DMS79 treated with DMSO at 0.1 percent for 48 hours (cell line): ENCODE measurements around the gene JAG2.

Source experiments
- DNase-seq: peaks from one replicate; lab custom pipeline; 2025; lab: John Stamatoyannopoulos, UW

JAG2 gene

DNA sequence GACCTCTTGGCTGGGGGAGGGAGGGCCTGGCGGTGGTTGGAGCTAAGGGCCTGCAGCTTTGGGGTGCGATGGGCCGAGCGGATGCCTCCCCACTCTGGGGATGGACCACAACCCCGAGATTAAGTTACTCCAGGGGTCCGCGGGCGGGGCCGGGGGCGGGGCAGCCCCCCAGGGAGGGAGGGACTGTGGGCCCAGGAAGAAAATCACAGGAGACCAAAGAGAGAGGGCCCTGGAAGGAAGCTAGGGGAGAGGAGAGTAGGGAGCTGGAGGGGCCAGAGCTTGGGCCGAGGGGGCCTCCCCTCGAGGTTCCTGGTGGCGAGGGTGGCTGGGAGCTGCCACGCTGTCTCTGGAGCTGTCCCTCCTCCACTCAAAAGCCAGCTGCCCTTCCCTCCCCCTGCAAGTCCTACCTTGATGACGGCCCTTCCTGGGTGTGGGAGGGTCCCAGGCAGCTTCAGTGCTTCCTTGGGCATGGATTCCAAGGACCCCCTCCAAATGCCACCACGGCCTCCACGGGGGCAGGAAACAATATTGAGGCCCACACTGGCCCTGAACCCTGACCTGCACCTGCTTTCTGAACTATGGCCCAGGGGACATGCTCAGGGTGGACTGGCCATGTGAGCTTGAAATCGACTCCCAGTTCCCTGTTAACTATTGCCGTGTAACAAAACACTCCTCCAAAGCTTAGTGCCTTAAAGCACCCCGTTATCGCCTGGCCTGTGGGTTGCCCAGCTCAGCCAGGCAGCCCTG, 13.1 kb upstream of the JAG2 start:
- no peak for DNase-seq

DNA sequence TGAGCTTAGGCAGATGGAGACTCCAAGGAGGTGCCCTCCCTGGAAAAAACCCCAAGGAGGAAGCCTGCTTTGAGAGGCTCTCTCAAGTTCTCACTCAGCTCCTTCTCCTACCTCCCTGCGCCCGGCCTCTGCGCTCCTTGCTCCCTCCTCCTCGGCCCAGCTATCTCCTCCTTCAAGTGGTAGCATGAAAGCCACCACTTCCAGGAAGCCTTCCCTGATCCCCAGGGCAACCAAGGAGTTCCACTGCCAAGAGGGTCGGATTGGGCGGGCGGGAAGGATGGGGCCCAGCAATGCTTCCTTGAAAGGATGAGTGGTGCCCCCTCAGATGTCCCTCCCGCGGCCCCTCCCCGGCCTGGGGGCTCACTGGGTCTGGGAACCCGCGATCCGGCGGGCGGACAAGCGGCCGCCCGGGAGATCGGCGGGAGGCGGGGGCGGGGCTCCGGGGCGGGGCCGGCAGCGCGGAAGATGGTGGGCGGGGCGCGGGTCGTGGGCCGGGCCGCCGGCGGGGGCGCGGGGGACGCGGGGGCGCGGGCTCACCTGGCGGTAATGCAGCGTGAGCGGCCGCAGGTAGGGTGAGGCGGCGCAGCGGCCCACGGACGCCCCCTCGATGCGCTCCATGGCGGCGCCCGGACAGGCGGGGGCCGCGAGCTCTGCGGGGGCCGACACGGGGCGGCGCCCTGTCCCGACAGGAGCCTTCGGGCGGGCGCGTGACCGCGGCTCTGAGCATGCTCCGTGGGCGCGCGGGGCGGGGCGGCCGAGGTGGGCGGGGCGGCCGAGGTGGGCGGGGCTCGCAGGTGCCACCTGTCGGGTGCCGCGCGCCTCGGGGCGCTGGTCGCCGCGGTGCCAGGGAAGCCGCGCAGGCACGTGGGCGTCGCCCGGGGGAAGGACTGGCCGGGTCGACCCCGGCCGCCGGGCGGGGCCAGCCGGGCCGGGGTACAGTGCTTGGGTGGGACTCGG, 12.3 kb upstream of the JAG2 start, which contains the start of gene NUDT14:
NUDT14 (minus strand) TSS at position 721 of the 957 bp plus-strand sequence; CDS start at position 618, 103 bp downstream.
- DNase-seq, result peak; percentile 80

DNA sequence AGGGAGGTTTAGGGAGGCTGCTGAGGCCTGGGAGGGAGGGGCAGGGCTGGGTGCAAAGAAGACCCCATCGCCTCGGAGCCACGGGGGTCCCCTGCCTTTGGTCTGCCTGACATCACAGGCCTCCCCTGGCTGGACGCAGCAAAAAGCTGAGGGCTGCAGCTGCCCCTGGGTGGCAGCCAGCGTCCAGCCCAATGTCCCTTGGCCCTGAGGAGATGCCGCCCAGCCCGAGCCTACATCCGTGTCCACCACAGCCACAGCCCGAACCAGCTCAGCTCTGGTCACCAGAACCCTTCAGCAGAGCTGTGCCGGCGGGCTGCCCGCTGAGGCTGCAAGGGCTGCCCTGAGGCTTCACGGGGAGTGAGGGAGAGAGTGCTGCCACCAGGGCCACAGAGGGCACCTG, 10.6 kb upstream of the JAG2 start:
- no peak for DNase-seq

DNA sequence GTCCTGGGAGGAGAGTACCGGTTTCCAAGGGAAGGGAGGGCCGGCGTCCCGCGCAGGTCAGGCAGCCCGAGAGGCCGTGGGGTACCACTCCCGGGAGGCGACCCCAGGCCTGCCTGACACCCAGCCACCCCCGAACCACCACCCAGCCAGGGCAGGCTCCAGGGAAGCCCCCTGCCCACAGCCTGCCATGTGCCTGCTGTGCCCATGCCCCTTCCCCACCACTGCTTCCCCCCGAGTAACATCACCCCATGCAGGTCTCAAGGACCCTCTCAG, 10.2 kb upstream of the JAG2 start:
- no peak for DNase-seq

DNA sequence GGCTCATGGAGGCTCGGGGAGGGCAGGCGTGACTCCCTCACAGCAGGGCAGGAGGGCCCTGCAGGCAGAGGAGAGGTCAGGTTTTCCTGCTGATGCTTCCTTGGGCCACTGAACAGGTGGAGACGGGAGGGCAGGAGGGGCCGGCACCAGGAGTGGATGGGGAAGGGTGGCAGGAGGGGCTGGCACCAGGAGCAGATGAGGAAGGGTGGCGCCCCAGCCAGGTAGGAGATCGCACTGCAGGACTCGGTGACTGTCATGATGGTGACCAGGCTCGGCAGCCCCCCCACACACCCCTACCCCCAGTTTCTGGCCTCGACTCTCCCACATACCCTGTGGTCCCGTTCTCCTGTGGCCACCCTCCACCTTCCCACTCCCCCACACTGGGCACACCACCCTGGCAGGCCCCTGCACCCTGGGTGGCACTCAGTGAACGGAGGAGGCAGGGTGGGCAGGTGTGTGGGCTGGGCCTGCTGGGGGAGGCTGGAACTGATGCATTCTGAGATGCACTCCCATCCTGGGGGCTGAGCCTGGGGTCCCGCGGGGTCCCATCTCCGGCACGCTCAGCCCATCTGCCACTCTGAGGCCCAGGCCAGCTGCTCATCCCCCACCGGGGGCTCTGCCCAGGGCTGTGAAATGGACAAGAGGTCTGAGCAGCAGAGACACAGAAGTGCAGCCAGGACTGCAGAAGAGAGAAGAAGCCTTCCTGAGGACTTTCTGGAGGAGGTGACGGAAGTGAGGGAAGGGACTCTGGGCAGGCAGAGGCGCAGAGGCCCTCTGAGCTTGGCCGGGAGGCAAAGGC, 9.7 kb upstream of the JAG2 start:
- DNase-seq, result no peak

DNA sequence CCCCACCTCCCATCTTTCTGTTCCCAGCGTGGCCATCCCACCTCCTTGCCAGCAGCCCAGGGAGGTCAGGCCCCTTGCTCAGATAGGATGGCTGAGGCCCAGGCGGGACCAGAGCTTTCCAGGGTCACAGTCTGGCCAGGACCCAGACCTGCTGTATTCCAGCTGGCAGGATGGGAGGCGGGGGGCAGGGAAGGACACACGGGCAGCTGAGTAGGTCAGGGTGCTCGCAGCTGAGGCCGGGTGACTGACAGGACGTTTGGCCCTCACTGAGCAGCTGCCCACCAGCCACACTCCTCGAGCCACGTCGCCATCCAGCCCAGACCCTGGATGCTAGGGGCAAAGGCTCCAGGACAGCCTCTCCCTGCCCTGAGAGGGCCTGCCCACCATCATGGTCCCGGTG, 8.5 kb upstream of the JAG2 start:
- no peak for DNase-seq

DNA sequence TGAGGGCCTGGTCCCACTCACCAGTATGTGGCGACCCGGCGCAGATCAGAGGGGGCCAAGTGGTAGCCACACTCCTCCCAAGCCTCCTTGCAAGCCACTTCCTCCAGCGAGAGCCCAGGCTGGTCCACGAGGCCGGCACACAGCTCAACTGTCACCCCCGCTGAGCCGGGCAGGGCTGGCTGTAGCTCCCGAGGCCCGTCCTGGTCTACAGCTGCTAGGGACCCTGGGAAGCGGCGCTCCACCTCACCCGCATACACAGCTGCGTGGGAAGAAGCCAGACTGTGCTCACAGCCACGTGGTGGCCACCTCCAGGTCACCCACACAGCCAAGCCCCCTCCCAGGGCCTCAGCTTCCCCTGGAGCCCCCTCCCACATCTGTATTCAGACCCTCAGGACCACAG, 7.9 kb upstream of the JAG2 start:
- DNase-seq, result no peak

DNA sequence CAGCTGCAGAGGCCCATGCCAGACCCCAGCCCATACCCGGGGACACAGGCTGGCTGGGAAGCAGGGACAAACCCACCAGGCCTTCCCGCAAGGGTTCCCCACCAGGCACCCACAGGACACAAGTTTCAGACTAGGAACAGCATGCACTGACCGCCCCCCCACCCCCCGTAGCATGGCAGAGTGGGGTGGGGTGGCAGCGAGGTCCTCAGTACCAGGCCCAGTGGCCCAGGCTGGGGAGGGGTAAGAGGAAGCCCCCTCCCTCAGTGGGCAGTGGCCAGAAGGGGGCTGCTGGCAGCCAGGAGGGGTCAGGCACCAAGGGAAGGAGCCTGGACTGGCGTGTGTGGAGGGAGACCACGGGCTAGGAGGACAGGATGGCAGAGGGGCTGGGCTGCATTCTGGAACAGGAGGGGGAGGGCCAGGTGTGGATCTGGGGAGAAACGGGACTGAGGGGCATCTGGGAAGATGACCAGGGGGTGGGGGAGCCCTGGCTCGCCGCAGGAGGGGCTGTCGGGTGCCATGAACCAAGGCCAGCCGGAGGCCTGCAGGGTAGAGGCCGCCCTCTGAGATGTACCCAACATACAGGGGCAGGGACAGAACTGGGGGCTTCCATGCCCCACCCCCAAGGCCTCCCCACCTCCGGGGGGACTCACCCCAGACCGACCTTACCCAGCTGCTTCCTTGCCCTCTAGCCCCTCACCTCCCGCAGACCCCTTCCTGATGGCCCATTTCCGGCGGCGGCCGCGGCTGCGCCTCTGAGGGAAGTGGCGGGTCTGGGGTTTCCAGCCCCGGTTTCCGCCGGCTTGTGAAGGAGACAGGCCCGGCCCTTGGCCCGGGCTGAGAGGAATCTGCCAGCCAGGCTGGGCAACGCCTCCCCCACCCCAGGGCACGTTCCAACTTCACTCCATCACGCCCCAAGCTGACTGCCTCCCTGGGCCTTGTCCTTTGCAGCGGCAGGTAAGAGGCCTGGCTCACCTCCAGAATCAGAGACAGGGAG, 5.6 kb upstream of the JAG2 start:
- DNase-seq, result no peak

DNA sequence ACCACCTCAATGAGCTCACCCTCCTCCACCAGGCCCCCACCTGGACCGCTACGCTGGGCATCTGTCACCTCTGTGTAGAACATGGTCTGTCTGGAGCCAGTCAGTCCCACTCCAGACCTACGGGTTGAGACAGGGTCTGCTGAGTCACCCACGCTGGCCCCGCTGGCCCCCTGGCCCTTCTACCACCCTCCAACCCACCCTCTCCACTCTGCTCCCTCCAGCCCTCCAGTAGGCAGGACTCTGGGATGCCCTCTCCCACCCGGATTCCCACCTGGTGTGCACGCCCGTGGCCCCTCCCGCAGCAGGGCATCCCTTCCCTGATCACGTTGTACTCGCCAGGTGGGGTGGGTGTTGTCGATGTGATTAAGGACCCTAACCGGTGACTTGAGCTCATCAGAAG, 4.6 kb upstream of the JAG2 start:
- no peak for DNase-seq

DNA sequence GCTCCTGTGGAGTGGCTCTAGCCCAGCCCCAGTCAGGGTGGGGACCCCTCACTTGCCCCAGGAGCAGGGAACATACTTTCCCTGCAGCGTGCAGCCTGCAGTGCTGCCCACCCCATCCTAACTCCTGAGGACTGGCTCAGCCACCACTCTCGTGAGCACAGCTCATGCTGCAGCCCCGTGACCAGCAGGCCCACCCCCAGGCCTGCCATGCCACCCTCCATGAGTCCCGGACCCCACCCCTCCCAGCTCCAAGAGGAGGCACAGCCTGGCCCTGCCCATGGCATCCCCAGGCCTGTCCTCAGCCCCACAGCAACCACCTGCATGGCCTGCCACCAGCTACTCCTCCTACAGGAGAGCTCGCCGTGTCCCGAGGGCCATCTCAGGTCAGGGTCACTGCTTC, 3.9 kb upstream of the JAG2 start:
- no peak for DNase-seq

DNA sequence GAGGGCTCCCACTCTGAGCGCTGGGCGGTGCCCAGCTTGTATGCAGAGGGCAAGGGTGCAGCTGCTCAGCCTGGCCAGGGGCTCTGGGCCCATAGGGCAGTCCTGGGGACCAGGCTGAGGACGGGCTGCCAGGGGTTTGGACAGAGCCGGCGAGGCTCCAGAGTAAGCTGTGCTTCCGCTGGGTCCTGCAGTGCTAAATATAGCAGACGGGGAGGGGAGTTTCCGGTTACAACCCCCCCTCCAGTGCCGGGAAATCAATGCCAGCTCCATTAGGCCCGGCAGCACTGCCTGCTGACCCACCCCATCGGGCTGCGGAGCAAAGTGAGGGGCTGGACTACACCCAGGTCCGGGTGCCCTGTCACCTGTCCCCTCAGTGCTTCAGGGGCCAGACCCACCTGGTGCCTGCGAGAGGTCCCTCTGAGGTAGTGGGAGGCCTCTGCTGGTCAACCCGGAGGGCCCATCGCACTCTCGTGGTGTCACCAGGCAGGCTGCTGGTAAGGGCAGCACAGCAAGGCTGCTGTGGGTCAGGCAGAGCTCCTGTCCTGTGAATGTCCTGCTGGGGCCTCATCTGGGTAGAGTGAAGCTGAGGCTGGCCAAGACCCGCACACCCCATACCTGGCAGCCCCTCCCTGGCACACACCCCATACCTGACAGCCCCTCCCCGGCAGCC, 2.6 kb upstream of the JAG2 start:
- DNase-seq, result peak; percentile 65

DNA sequence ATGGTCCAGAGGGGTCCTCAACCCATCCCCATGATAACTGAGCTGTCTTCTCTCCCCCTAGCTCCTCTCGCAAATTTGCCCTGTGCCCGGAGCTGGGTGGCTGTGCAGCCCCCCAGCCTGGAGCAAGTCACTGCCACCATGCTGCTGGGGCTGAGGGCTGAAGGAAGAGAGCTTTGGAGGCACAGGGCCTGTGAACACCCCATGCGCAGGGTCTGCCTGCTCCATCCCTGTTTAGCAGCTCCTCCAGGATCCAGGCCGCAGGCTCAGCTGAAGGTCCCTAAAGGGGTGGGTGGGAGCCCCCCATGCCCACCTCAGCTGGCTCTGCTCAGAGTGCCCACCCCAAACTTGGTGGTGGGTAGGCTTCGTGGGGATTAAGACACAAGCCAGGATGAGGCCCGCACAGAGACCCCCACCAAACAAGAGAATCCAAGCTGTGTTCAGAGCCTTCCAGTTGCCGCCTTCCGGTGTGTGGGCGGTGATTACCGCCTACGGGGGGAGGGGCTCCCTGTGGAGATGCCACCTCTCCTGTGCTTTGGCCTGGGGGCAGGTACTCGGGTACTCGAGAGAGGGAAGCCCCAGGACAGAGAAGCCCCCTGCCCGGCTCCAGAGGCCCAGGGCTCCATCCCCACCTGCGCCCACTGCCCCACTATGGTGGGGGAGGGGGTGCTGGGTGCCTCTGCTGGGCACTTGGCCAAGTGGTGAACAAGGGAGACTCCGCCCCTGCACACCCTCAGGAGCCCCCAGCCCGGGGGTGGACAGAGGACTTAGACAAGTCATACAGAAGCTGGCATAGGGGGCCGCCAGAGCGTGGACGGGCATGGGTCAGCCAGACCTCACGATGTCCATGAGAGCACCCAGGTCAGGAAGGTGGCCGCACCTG, 1.4 kb upstream of the JAG2 start:
- no peak for DNase-seq

DNA sequence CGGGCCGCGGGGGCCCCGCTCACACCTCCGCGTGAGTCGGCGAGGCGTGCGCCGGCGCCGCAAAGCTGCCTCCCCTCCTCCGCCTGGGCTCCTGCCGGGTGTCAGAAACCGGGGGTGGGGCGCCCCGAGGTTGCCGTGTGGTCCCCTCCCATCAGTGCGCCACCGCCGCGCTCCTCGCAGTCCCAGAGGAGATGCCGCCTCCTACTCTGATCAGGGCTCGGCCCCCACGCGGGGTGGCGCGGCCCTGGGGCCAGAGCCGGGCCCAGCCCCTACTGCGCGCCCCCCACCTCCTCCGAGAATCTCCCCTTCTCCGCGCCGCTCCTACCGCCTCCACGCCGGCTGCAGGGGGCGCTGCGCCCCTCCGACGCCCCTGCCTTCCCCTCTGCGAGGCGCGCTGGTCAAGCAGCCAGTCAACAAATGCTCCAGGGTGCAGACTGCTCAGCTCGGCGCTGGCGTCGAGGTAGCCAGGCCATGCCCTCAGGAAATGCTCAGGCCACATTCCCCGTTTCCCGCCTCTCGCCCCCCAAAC, 467 bp upstream of the JAG2 start:
- DNase-seq, result no peak

DNA sequence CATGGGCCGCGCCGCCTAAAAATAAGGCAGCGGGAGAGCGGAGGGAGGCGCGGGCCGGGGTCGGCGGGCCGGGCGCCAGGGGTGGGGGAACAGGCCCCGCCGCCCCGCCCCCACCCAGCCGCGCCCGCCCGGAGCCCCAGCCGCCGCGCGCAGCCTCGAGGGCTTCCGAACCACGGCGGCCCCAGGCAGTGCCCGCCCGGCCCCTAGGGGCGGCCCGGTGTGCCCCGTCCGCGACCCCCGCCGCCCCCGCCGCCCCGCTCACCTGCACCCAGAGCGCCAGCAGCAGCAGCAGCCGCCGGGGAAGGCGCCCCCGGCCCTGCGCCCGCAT, 519 bp downstream of the JAG2 start:
- no peak for DNase-seq

DNA sequence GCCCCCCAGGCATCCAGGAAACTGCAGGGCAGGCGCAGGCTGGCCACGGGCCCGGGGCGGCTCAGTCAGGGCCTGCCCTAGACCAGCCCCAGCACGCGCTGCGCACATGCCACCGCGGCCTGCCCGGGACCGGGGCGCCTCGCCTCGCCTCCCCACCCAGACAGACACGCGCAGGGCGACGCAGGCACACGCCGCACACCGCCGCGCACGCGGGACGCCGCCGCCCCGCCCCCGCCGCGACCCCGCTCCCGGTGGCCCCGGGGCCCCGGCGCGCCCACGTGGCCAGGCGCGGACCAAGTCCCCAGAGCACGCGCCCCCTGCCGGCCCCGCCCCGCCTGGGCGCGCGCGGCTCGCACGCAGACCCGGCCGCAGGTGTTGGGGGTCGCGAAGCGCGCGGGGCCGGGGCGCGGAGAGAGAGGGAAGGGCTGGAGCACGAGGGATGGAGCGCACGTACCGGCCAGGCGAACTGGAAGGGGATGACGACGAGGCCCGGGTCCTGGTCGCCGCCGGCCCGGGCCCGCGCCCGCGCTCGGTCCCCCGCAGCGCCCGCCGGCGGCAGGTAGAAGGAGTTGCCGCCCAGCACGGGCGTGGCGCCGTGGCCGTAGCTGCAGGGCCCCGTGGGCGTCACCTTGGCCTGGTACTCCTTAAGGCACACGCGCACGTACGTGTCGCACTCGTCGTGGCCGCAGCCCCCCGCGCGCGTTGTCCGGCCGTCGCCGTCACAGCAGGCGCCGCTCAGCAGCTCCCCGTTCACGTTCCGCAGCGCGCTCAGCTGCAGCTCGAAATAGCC, 1.1 kb downstream of the JAG2 start:
- DNase-seq, result peak; percentile 62

DNA sequence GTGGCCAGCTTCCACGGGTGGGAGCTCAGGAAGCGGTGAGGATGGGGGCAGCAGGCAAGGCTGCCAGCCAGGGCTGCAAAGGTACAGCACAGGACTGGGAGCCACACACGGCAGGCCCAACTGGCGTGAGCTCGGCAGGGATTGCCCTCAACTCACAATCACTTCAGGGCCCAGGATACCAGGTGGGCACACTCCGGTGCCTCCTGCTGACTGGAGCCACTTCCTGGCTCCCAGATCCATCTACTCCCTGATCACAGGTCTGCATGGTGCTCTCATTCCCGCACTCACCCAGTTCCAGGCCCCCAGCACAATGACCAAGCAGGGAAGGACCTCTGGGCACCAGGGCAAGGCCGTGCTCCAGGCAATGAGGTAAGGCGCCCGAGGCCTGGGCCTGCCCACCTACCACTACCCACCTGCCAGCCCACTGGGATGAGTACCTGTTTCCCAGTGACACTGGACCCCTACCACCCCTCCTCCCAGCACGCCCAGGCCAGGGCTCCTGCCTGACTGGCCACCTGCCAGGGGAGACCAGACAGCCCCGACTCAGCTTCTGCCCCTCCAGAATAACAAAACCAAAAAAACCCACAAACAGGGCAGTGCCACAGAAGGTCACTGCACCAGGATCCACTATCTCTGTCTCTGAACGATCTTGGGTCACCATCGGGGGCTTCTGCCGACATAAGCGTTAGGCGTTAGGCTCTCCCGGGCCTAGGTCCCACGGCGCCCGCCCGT, 1.8 kb downstream of the JAG2 start:
- DNase-seq, result peak; percentile 46

DNA sequence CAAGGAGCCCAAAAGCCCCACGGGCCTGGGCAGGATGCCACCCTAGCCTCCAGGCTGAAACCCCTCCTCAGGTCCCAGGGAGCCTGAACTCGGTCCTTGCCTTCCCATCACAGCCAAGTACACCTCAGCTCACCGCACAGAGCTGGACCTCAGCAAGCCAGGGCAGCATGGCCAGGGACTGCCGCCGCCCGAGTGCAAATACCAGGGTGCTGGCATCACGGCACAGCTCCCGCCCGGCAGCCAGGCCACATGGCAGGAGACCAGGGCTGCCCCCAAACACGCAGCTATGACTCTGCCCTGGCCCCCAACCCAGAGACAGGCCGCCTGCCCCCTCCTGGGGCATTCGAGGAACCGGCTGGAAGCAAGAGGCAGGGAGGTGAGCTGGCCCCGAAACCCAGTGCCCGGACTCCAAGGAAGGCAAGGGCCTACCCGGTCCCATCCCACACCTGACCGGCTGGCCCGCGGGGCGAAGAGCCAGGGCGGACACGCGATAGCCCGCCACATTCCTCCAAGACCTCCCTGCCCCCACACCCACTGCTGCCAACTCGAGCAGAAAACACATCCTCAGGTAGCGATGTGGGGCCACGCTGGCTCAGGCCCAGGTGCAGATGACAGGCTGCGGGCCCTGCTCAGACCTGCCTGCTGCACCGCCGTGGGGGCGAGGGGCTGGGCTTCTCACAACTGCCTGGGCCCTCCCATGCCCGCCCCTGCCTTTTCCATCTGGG, 2.7 kb downstream of the JAG2 start:
- peak; percentile 75 for DNase-seq
